Measurements from ENCODE around the gene TRIO.

The TRIO gene

DNA sequence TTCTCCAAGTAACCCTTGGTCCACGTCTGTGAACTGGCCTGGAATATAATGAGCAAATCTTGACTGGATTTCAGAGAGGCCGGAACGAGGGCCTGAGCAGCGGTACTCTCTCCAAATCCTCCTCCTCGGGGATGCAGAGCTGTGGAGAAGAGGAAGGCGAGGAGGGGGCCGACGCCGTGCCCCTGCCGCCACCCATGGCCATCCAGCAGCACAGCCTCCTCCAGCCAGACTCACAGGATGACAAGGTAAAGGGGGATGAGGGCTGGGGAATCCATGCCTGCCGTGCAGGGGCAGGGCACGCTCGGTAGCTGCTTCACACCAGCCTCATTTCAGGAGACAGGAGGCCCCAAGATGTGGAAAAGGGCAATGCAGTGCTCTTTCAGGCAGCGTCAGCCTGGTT lies 319.5 kb downstream of the TRIO start:
- Histone ChIP-seq H3K79me2 (ENCODE audit: insufficient read depth, low read length) (no peaks in the 10 kb centered on the region), H3K4me1 (ENCODE audit: insufficient read depth, low read length) (no peaks in the 10 kb centered on the region), H3K9ac (ENCODE audit: low read depth, low read length) (no peak overlapping the region), H3K4me2 (ENCODE audit: insufficient read depth, low read length) (no peak overlapping the region), H4K20me1 (ENCODE audit: insufficient read depth, low read length) (no peaks in the 10 kb centered on the region), H2AFZ (ENCODE audit: low read depth, low read length) (no peak overlapping the region), H3K27me3 (ENCODE audit: insufficient read depth, low read length, poor library complexity) (no peaks in the 10 kb centered on the region), H3K4me3 (ENCODE audit: low read depth in 1 of 2, low read length in 2 of 2) (no peak overlapping the region), H3K36me3 (ENCODE audit: insufficient read depth, low read length) (no peaks in the 10 kb centered on the region), H3K27ac (ENCODE audit: low read length) (no peak overlapping the region), H3K9me3 (ENCODE audit: insufficient read depth, low read length, severe bottlenecking) (no peaks in the 10 kb centered on the region)
- no peak for ATAC-seq (ENCODE audit: insufficient read depth, low read depth)
- TF ChIP-seq, protein P1, sequence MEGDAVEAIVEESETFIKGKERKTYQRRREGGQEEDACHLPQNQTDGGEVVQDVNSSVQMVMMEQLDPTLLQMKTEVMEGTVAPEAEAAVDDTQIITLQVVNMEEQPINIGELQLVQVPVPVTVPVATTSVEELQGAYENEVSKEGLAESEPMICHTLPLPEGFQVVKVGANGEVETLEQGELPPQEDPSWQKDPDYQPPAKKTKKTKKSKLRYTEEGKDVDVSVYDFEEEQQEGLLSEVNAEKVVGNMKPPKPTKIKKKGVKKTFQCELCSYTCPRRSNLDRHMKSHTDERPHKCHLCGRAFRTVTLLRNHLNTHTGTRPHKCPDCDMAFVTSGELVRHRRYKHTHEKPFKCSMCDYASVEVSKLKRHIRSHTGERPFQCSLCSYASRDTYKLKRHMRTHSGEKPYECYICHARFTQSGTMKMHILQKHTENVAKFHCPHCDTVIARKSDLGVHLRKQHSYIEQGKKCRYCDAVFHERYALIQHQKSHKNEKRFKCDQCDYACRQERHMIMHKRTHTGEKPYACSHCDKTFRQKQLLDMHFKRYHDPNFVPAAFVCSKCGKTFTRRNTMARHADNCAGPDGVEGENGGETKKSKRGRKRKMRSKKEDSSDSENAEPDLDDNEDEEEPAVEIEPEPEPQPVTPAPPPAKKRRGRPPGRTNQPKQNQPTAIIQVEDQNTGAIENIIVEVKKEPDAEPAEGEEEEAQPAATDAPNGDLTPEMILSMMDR (IDR thresholded peaks at IDR 0.05; ENCODE audit: borderline replicate concordance, extremely low read depth, low read length, poor library complexity, severe bottlenecking) = no peak
- no peak for TF ChIP-seq EZH2 (IDR thresholded peaks at IDR 0.05; ENCODE audit: borderline replicate concordance, low read depth, low read length, severe bottlenecking)
- no peak for DNase-seq

DNA sequence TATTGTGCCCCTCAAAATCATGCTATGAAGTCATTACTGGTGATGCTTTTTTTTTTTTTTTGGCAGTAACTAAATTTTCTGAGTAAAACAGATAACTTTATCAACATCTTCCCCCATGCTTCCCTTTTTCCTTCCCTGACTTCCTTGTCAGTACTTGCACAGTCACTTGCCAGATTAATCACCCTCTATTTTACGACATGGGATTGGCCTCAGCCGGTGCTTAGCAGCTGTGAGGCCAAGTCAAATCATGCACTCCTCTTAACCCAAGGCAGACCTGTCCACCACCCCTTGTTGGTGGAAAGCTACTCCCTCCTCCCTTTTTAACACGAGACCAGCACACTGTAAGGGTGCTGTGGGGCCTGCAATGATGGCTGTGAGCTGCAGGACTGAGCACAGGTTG lies 320.5 kb downstream of the TRIO start:
- H3K36me3 ChIP-seq (ENCODE audit: insufficient read depth, low read length) = no peaks in the 10 kb centered on the region
- no peak overlapping the region for H3K4me3 ChIP-seq (ENCODE audit: low read depth in 1 of 2, low read length in 2 of 2)
- H3K27me3 ChIP-seq (ENCODE audit: insufficient read depth, low read length, poor library complexity) = no peaks in the 10 kb centered on the region
- no peaks in the 10 kb centered on the region for H4K20me1 ChIP-seq (ENCODE audit: insufficient read depth, low read length)
- no peak overlapping the region for H3K9ac ChIP-seq (ENCODE audit: low read depth, low read length)
- no peak overlapping the region for H3K27ac ChIP-seq (ENCODE audit: low read length)
- TF ChIP-seq EZH2 (IDR thresholded peaks at IDR 0.05; ENCODE audit: borderline replicate concordance, low read depth, low read length, severe bottlenecking) = no peak
- TF ChIP-seq, protein P1 (IDR thresholded peaks at IDR 0.05; ENCODE audit: borderline replicate concordance, extremely low read depth, low read length, poor library complexity, severe bottlenecking) = no peak
- ATAC-seq (ENCODE audit: insufficient read depth, low read depth) (no peak), DNase-seq (no peak)
- no peaks in the 10 kb centered on the region for H3K4me1 ChIP-seq (ENCODE audit: insufficient read depth, low read length)
- no peak overlapping the region for H2AFZ ChIP-seq (ENCODE audit: low read depth, low read length)
- no peaks in the 10 kb centered on the region for H3K9me3 ChIP-seq (ENCODE audit: insufficient read depth, low read length, severe bottlenecking)
- H3K4me2 ChIP-seq (ENCODE audit: insufficient read depth, low read length) = no peak overlapping the region
- H3K79me2 ChIP-seq (ENCODE audit: insufficient read depth, low read length) = no peaks in the 10 kb centered on the region

DNA sequence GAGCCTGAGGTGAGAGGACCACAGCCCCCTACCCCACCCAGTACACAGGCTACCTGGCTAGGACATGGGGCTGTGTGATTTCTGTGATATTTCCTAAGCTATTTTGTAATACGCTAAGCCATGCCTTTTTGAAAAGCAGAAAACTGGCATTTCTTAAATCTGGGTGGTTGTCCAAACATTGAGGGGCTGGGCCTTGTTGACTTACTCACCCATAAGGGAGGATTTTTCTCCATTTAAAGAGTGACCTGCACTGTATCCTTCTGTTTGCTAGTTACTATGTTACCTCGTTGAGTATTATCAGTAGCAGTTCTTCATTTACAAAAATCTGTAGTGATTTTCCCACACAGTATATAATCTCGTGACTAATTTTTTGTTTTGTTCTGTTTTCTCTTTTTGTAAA lies 321.0 kb downstream of the TRIO start:
- Histone ChIP-seq H3K9ac (ENCODE audit: low read depth, low read length) (no peak overlapping the region), H3K36me3 (ENCODE audit: insufficient read depth, low read length) (no peaks in the 10 kb centered on the region)

More for the DNA sequence above, 321.0 kb downstream of the TRIO start:
- TF ChIP-seq EZH2 (IDR thresholded peaks at IDR 0.05; ENCODE audit: borderline replicate concordance, low read depth, low read length, severe bottlenecking) = no peak
- TF ChIP-seq, protein P1 (IDR thresholded peaks at IDR 0.05; ENCODE audit: borderline replicate concordance, extremely low read depth, low read length, poor library complexity, severe bottlenecking) = no peak
- no peaks in the 10 kb centered on the region for H3K4me1 ChIP-seq (ENCODE audit: insufficient read depth, low read length)
- H2AFZ ChIP-seq (ENCODE audit: low read depth, low read length) = no peak overlapping the region
- H3K27me3 ChIP-seq (ENCODE audit: insufficient read depth, low read length, poor library complexity) = no peaks in the 10 kb centered on the region
- H3K9me3 ChIP-seq (ENCODE audit: insufficient read depth, low read length, severe bottlenecking) = no peaks in the 10 kb centered on the region
- no peaks in the 10 kb centered on the region for H4K20me1 ChIP-seq (ENCODE audit: insufficient read depth, low read length)
- H3K4me2 ChIP-seq (ENCODE audit: insufficient read depth, low read length) = no peak overlapping the region
- no peaks in the 10 kb centered on the region for H3K79me2 ChIP-seq (ENCODE audit: insufficient read depth, low read length)
- DNase-seq = no peak
- ATAC-seq (ENCODE audit: insufficient read depth, low read depth) = no peak
- H3K27ac ChIP-seq (ENCODE audit: low read length) = no peak overlapping the region
- H3K4me3 ChIP-seq (ENCODE audit: low read depth in 1 of 2, low read length in 2 of 2) = no peak overlapping the region
